Measurements from ENCODE around the gene CADM4.
"Not testable (repeated sequence)": the region's sequence is repeated elsewhere in the genome, so short reads cannot be mapped to it uniquely, and the experiment has no call there.

Gene CADM4

DNA sequence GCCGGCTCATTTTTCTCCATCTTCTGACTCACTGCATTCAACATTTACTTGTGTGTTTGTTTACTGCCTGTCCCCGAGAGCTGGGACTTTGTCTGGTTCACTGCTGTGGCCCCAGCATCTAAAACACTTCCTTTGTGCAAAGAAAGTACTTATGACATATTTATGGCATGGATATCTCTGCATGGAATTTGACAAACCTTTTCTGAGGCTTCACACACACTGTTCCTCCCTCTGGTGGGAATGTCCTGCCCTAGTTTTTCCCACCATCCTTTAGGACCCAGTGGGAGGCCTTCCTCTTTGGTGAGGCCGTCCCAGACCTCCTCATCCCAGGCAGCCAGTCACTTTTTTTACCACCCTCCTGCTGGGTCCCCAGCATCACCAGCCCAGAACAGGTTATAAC lies 29.2 kb downstream of the CADM4 start:
- in situ Hi-C loops (cut with MboI; ENCODE audit: low sequenced_read_pairs), result no loop called here

DNA sequence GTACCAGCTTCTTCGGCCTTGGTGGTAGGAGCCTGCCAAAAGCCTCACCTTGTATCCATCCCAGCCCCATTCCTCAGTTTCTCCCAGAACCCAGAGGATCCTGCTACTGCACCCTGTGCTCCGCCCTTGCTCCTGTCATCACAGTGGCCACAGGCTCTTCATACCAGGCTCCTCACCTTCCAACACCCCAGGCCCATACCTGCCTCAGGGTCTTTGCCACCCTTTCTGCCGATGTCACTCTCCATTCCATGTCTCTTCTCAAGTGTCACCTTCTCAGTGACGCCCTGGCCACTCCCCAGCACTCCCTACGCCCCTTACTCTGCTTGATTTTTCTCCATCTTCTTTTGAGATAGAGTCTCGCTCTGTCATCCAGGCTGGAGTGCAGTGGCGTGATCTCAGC lies 29.8 kb downstream of the CADM4 start:
- in situ Hi-C loops (cut with MboI; ENCODE audit: low sequenced_read_pairs), result no loop called here

DNA sequence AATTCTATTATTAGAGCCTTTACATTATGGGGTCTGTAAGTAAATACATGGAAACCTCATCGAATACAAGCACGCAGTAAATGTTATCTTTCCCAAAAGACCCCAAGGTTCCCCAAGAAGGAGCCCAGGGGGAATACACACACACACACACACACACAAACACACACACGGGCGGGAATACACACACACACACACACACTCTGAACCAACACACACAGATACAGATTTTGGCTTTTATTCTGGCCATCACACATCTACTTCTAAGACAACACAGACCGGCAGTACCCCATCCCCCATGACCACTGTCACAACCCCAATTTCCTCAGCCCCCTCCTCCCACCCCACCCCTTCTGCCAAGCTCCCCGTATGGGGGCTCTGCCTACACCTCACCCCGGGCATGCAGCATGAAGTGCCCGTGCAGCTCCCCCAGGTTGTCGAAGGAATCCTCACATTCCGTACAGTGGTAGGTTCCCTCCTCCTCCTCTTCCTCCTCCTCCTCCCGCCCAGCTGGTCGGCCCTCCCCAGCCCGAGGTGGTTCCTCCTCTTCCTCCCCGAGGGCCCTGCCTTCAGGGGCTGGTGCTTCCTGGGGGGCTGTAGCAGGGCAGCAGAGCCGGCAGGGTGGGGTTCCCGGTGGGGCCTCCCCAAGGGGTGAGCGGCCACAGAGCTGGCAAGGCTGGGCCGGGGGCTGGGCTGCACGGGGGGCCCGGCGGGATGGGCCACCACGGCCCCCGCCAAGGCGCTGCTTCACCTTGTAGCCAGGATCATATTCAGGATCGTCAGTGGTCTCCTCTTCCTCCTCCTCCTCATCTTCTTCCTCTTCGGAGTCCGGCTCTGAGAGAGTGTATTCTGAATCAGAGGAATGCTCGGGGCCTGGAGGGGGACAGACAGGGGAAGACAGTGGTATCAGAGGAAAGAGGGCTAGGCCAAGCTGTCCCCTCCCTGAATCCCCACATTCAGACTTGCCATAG lies 32.1 kb downstream of the CADM4 start:
- in situ Hi-C loops (cut with MboI; ENCODE audit: low sequenced_read_pairs), result no loop called here

DNA sequence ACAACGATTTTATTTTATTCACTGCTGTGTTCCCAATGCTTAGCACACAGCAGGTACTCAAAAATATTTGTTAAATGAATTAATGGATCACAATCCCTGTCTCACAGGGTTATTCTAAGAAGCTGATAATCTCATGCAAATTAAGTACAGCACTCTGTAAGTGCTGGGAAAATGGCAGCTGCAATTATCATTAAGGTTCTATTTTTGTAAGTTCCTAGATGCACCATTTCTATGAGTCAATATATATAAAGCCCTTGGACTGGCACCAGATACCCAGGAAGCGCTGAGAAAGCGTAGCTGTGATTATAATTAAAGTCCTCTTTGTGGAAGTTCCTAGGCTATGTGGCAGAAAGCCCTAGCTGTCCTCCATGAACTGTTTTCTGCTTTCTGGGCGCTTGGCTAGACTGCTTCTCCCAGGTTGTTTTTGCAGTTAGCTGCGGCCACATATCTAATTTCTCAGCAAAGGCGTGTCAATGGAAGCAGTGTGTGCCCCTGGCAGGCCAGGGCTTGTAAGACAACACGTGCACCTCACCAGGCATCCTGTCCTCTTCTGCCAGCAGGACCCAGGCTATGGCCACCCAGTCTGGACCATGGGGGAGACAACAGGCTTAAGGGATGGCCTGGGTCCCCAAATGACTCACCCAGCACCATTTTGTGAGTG lies 33.0 kb downstream of the CADM4 start:
- in situ Hi-C loops (cut with MboI; ENCODE audit: low sequenced_read_pairs), result no loop called here

DNA sequence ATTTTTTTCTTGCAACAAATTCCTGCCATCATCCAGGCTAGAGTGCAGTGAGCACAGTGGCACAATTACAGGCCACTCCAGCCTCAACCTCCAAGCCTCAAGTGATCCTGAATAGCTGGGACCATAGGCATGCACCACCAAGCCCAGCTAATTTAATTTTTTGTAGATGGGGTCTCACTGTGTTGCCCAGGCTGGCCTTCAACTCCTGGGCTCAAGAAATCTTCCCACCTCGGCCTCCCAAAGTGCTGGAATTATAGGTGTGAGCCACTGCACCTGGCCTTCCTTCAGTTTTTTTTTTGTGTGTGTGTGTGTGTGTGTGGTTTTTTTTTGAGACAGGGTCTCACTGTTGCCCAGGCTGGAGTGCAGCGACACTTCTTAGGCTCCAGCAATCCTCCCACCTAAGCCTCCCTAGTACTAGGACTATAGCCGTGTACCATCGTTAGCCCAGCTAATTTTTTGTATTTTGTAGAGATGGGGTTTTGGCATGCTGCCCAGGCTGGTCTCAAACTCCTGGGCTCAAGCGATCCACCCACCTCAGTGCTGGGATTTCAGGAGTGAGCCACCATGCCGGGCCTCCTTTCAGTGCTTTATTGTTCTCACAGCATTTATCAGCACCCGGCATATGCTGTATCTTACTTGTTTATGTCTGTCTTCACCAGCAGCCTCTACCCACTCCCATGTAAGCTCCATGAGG lies 33.6 kb downstream of the CADM4 start:
- in situ Hi-C loops (cut with MboI; ENCODE audit: low sequenced_read_pairs), result no loop called here

DNA sequence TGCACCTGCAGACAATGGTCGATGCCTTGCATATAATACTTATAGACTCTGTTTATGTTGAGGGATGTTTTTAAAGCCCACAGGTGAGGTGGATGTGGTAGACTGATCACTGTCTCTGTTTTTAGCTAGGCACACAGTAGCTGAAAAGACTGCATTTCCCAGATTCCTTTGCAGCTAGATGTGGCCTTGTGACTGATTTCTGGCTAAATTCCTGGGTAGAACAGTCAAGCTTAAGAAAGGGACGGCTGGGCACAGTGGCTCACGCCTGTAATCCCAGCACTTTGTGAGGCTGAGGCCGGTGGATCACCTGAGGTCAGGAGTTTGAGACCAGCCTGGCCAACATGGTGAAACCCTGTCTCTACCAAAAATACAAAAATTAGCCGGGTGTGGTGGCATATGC lies 39.3 kb downstream of the CADM4 start:
- in situ Hi-C loops (cut with MboI; ENCODE audit: low sequenced_read_pairs), result not testable (repeated sequence)

DNA sequence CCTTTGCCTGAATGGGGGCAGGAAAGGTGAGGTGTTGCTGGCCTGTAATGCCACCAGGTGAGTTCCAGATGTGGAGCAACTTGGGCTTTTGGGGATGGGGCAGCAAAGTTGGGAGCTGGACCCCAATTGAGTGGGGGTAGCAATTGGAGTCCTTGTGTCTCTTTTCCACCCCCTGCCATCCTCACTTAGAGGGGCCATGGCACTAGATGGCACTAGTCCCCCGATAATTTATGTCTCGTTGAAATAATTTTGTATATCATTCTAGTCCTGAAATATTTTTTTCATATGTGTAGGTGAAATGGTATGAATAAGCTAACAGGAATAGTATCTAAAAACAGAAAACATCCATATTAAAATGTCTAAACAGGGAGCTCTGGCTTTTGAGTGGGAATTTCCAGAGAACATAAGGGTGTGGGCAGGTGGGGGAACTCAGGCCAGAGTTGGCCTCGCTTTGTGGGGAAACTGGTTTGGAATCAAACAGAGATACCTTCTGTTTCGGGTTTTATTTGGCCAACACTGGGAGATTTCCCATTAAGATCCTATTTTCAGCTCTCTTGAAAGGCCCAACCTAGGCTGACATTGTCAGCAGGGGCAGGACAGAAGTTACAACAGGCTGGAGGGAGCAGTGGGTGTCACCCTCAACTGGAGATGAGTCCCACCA lies 39.9 kb downstream of the CADM4 start:
- in situ Hi-C loops (cut with MboI; ENCODE audit: low sequenced_read_pairs), result no loop called here

DNA sequence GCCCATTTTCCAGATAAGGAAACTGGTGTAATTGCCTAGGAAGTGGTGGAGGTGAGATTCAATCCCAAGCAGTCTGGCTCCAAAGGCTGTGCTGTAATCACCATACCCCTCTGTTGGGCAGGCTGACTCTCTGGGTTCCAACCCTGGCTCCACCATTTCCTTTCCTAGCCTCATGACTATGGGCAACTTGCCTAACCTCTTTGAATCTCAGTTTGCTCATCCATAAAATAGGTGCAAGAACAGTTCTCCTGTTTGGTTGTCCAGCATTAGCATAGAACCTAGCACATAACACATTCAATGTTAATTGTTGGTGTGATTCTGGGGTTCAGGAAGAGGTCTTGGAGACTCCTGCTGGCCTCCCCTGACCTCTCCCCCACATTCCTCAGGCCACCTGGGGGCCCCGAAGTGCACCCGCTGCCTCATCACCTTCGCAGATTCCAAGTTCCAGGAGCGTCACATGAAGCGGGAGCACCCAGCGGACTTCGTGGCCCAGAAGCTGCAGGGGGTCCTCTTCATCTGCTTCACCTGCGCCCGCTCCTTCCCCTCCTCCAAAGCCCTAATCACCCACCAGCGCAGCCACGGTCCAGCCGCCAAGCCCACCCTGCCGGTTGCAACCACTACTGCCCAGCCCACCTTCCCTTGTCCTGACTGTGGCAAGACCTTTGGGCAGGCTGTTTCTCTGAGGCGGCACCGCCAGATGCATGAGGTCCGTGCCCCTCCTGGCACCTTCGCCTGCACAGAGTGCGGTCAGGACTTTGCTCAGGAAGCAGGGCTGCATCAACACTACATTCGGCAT lies 41.0 kb downstream of the CADM4 start:
- in situ Hi-C loops (cut with MboI; ENCODE audit: low sequenced_read_pairs), result no loop called here

DNA sequence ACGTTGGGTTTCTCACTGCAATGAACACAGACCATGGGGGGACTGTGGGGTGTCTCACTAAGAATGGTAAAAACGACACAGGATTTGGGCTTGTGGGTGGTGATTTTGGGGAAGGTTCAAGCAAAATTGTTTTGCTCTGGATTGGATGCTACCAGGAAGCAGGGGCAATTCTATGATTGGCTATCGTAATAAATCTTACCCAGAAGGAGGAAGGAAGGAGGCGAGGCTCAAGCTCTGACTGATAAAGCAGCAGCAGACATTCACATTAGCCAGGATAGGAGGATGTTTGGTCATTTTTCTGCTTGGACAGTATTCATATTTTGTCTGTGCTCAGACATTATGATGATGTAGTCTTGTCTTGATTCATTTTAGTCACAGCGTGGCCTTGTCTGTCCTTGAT lies 41.8 kb downstream of the CADM4 start:
- in situ Hi-C loops (cut with MboI; ENCODE audit: low sequenced_read_pairs), result no loop called here

DNA sequence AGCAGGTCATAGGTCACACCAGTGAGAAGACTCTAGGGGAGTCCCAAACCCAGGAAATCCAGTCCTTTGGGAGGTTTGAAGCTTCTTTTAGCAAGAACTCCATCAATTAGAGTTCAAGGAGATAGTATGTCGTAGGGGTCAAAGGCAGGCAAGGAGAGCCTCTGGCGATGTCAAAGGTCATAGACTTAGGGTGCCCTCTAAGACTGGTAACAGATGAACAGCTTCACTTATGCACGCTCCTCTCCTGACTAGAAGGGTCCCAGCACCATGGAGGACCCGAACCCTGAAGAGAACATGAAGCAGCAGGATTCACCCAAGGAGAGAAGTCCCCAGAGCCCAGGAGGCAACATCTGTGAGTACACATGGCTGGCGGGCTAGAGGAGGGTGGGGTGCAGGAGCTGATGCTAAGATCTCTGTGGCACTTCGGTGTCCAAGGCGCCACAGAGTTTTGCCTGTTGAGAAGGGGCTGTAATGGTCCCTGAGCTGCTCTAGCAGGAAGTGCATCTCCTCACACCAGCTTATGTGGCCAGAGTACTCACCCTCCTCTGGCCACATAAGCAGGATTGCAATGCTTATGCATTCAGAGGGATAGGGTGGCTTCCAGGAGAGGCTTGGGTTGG lies 42.7 kb downstream of the CADM4 start:
- in situ Hi-C loops (cut with MboI; ENCODE audit: low sequenced_read_pairs), result no loop called here

DNA sequence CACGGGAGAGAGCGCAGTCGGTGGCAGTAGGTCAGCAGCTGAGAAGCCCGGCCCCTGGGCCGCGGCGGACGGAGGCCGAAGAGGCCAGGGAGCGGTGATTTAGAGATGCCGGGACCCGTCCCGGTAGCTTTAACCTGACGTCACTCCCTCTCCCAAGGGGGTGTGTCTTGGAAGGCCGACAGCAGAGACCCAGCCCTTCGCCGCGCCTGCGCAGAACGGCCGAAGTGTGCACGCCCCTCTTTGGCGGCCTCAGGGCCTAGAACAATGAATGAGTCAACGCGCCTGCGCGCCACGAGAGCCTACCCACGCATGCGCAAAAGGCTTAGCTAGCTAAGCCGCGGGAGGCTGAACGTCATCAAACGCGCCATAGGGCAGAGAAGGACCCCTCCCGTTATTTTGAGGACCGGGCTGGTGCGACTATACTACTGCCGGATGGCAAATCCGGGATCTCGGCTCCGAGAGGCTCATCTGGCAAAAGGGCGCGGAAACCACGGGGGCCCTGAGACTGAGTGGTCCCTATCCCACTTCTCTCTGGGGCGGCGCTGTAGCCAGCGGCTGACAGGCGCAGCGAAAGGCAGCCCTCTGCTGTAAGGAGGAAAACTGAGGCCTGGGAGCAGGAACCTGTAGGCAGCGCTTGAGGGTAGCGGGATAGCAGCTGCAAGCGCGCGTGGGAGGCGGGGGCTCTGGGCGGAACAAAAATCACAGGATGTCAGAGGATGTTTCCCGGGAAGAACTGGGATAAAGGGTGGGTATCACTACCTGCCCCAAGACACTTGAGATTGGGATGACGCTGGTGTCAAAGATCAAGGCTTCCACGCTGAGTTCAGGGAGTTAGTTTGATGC lies 43.4 kb downstream of the CADM4 start, which contains the start of the genes IRGQ and ZNF576:
IRGQ (minus strand) TSS at position 136 of the 843 bp plus-strand sequence. CDS start 796 bp downstream, outside the sequence.
ZNF576 (plus strand) TSS at position 597 of the 843 bp plus-strand sequence. CDS start 514 bp downstream, outside the sequence.
- in situ Hi-C loops (cut with MboI; ENCODE audit: low sequenced_read_pairs), result no loop called here

DNA sequence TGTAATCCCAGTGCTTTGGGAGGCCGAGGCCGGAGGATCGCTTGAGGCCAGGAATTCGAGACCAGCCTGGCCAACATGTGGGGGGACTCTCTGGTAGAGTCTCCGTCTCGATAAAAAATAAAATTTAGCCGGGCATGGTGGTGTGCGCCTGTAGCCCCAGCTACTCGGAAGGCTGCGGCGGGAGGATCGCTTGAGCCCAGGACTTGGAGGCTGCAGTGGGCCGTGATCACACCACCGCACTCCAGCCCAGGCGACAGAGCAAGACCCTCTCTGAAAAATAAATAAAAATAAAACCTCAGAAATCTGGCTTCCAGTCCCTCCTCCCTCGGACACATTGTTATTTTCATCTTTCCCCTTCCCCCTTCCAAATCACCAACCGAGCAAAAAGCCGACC lies 44.0 kb downstream of the CADM4 start:
- in situ Hi-C loops (cut with MboI; ENCODE audit: low sequenced_read_pairs), result no loop called here

DNA sequence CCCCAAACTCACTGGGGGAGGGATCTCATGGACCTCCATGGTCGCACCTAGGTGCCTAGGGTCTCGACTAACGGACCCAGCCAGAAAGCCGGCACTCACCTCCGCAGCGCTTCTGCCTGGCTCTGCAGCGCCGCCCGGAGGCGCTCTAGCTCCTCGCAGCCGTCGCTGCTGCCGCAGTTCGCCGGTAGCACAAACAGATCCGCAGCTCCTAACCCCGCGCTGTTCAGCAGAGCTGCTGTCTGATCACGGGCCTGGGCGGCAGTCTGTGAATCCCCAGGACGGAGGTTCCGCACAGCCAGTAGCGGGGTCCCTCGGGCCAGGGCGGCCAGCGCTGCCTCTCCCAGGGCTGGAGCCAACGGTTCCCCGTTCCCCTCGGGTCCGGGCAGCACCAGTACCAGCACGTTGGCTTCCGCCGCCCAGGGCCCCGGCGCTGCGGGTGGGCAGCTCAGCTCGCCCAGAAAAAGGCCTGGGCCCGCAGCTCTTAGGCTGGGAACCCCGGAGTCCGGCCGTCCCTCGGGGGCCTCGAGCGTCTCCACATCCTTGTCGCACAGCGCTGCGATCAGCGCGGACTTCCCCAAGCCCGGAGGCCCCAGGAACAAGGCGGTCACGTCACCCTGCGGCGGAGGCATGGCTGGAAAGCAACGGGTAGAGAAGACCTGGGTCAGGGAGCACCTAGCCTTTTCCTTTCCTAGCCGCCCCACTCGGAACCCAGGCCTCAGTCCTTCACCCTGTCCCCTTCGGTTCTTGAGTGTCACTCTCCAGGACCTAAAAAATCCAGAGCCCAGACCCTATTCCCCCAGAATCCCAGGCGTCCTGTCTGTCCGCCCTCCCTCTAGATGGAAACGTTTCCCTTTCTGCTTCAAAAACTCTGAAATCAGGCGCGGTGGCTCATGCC lies 44.7 kb downstream of the CADM4 start:
- in situ Hi-C loops (cut with MboI; ENCODE audit: low sequenced_read_pairs), result no loop called here

DNA sequence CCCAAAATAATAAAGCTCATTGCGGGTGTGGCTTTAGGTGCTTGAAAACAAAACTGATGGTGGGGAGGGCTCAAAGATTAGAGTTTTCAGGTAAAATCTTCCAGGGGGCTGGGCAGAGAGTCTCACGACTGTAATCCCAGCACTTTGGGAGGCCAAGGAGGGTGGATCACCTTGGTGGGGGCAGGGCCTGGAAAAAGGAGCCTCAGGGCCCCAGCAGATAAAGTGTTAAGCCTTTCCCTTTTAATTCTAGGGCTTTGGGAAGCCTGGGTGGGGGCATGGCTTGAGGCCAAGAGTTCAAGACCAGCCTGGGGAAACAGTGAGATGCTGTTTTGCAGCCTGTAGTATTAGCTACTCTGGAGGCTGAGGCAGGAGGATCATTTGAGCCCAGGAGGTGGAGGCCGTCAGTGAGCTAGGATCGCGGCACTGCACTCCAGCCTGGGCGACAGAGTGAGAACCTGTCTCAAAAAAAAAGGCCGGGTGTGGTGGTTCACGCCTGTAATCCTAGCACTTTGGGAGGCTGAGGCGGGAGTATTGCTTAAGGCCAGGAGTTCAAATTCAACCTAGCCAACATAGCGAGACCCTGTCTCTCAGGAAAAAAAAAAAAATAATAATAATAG lies 45.5 kb downstream of the CADM4 start:
- in situ Hi-C loops (cut with MboI; ENCODE audit: low sequenced_read_pairs), result no loop called here

DNA sequence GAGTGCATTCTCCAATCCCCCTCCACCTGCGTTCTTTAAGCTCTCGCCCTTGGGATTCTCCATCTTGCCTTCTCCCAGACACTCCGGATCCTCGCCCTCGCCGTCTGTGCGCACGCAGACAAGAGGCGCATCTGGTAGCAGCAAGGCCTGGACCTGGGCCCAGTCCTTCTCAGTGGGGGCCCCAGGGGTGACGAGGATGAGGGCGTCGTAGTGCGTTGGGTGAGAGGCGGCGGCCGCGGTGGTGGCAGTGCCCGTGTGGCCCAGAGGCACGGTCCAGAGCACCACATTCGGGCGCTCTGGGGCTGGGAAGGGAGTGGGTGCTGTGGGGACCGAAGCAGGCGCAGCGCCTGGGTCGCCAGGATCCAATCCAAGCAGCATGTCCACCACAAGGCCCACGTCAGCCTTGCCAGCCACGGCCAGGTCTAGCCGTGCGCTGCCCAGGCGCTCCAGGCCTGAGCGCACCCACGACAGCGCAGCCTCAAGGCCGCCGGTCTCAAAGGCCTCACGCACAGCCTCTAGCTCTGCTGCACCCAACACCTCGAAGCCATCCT lies 46.8 kb downstream of the CADM4 start:
- in situ Hi-C loops (cut with MboI; ENCODE audit: low sequenced_read_pairs), result no loop called here

DNA sequence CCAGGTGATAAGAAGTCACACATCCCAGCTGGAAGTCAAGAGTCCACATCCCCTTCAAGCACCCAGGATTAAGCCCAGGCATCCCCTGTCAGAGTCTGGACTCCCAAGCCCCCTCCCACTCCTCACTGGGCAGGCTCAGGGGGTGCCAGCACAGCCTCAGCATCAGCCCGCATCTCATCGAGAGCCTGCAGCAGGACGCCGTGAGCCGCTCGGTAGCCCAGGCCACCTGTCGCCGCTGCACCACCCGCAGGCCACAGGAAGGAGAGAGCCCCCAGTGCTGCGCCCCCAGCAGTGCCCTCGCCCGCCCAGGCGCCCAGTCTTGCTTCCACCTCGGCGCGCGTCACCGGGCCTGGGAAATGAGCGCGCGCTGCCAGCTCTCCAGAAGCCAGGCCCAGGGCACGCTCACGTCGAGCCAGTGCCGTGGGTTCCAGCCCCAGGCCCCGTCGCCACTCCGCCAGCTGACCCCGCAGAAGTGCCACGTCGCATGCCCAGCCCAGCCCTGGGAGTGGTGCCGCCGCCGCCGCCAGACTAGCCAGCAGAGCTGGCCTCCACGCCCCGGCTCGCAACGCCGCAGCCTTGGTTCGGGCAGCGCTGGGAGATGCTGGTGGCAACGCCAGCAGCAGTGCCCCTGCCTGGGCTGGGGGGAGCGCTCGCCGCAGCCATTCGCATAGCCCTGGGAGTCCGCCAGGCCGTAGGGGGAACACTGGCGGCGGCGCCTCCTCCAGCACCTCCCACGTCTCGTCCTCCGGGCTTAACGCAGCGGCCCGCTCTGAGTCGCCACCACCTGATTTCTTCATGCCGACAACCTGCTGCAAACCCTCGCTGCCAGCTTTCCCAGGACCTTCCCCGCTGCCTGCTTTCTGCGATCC lies 47.5 kb downstream of the CADM4 start:
- in situ Hi-C loops (cut with MboI; ENCODE audit: low sequenced_read_pairs), result no loop called here

Measured in HL-60/S4 treated with phorbol 12-myristate 13-acetate at 8.2 ng/mL for 4 days and 3 days (cell line).